Colonic mucosa (tissue), 4 donors: ENCODE results near the gene MAPK1IP1L. TPM values are rescaled to one million over a fixed set of nuclear protein-coding genes. Genes with fewer than 3 reads are reported as not detected.
A peak's percentile ranks its signal among the peaks of the same experiment; 100 is the strongest.

Source experiments
- DNase-seq: peaks from one replicate; pipeline ENCODE4 v3.0.0-alpha.2; 2020
- H3K27ac ChIP-seq: fragments of 200-600 bp; one replicate; pipeline ENCODE4 v1.8.0; 2021
- H3K27me3 ChIP-seq: fragments of 200-600 bp; one replicate; pipeline ENCODE4 v1.8.0; 2021
- H3K36me3 ChIP-seq: fragments of 200-600 bp; one replicate; pipeline ENCODE4 v1.8.0; 2021
- H3K4me1 ChIP-seq: fragments of 200-600 bp; one replicate; pipeline ENCODE4 v1.8.0; 2021; ENCODE audit warnings: mild to moderate bottlenecking
- H3K4me3 ChIP-seq: fragments of 200-600 bp; one replicate; pipeline ENCODE4 v1.8.0; 2021
- H3K9ac ChIP-seq, 2 donors: one replicate each; pipeline ENCODE4 v1.7.0; 2013; ENCODE audit warnings: control low read depth in 2 of 2, low read depth in 2 of 2, low read length in 2 of 2
- H3K9me3 ChIP-seq: fragments of 200-600 bp; one replicate; pipeline ENCODE4 v1.8.0; 2021
- CTCF ChIP-seq: fragments of 200-600 bp; IDR thresholded peaks from one replicate; pipeline ENCODE4 v1.8.0; 2022; ENCODE audit warnings: antibody characterized with exemption, mild to moderate bottlenecking
- intact Hi-C: fragments of 100-400 bp; cut with DNase I; formaldehyde crosslinking; loops from one replicate; pipeline ENCODE4 v1.14.1; 2022
- total RNA-seq, 2 donors: library from RNA; stranded (reverse); fragmentation: NEBNext Ultra II Directional in 1 of 2; extraction: Animal tissue kit (Norgen Biotek cat#: 25700) in 1 of 2; gene quantifications; one replicate each; pipeline ENCODE4 v1.2.1, GENCODE V29; 2021
- donor health status: healthy.
- donor health status: DM: no; HTN: no; CAD: no.
- donor health status: DM: no; HTN: no; CAD: no.

Gene MAPK1IP1L
- total RNA-seq, 2 donors from 2014 or later = 79.8 to 83.2 TPM

GRCh38 chr14:55115460-55115859 is 64.0 kb downstream of the MAPK1IP1L start:
- H3K9me3 ChIP-seq = no peaks in the 10 kb centered on the region
- peaks cover 6% of the 10 kb centered on the region for H3K4me1 ChIP-seq
- H3K9ac ChIP-seq = peak overlapping the region in 1 of 2 donors; percentile 48
- intact Hi-C loops = no loop called here
- no peak for TF ChIP-seq CTCF
- H3K27ac ChIP-seq = peak overlapping the region; percentile 79
- no peak for DNase-seq
- no peak overlapping the region for H3K4me3 ChIP-seq
- no peaks in the 10 kb centered on the region for H3K27me3 ChIP-seq
- H3K36me3 ChIP-seq = no peaks in the 10 kb centered on the region

- no peaks in the 10 kb centered on the region for H3K9me3 ChIP-seq
These were observed 64.4 kb downstream of the MAPK1IP1L start for GRCh38 chr14:55115861-55116245.

GRCh38 chr14:55116246-55117030 is 65.0 kb downstream of the MAPK1IP1L start:
- intact Hi-C loops = no loop called here
- H3K27me3 ChIP-seq = no peaks in the 10 kb centered on the region
- no peak for TF ChIP-seq CTCF
- peaks cover 10% of the 10 kb centered on the region for H3K4me1 ChIP-seq
- peak; percentile 76 for DNase-seq
- H3K9ac ChIP-seq = peak overlapping the region in 1 of 2 donors; percentile 84
- H3K9me3 ChIP-seq = no peaks in the 10 kb centered on the region
- H3K4me3 ChIP-seq = no peak overlapping the region
- H3K27ac ChIP-seq = peak overlapping the region; percentile 79
- H3K36me3 ChIP-seq = no peaks in the 10 kb centered on the region

More at GRCh38 chr14:55115861-55116245, 64.4 kb downstream of the MAPK1IP1L start:
- Histone ChIP-seq H3K27me3 (no peaks in the 10 kb centered on the region), H3K4me1 (peaks cover 9% of the 10 kb centered on the region), H3K36me3 (no peaks in the 10 kb centered on the region), H3K9ac (peak overlapping the region in 1 of 2 donors; percentile 84), H3K4me3 (no peak overlapping the region), H3K27ac (peak overlapping the region; percentile 79)
- no peak for DNase-seq
- TF ChIP-seq CTCF = no peak
- intact Hi-C loops = no loop called here

GRCh38 chr14:55117803-55118441 is 66.5 kb downstream of the MAPK1IP1L start:
- Histone ChIP-seq H3K9me3 (no peaks in the 10 kb centered on the region), H3K4me1 (peaks cover 11% of the 10 kb centered on the region), H3K27me3 (no peaks in the 10 kb centered on the region), H3K4me3 (no peak overlapping the region), H3K36me3 (no peaks in the 10 kb centered on the region), H3K9ac (no peak overlapping the region), H3K27ac (peak overlapping the region; percentile 79)
- intact Hi-C loops = no loop called here
- no peak for TF ChIP-seq CTCF
- DNase-seq = no peak

DNA sequence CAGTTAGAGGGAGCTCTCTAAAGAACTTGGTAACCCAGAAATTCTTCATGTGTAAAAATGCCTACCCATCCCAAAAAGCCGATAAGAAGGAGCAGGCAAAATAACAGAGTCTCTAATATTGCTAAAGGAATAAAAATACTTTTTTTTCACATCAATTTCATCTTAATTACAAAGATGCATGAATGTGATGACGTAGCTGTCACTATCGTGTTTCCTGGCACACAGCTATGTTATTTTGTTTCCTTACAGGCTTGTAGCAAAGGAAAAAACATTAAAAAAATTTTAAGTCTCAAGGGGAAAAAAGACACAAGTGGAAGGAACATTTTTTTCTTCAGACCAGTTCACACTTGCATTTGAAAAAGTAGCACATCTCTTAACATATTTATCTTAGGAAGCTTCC is 67.3 kb downstream of the MAPK1IP1L start:
- Histone ChIP-seq H3K36me3 (no peaks in the 10 kb centered on the region), H3K27me3 (no peaks in the 10 kb centered on the region), H3K9me3 (no peaks in the 10 kb centered on the region), H3K4me1 (peaks cover 16% of the 10 kb centered on the region), H3K4me3 (no peak overlapping the region), H3K9ac (no peak overlapping the region), H3K27ac (no peak overlapping the region)
- DNase-seq = no peak
- intact Hi-C loops = no loop called here
- no peak for TF ChIP-seq CTCF

Other genes with a start within 250 kb of the MAPK1IP1L start
- 10 to 100 TPM; 20.4 to 30.8 TPM for gene GCH1, start 148.8 kb upstream of the MAPK1IP1L start, total RNA-seq
- gene WDHD1, start 24.5 kb upstream of the MAPK1IP1L start, total RNA-seq = 10 to 100 TPM in 1 of 2 donors, 1 to 10 TPM in 1; 5.8 to 22.6 TPM
- 10 to 100 TPM; 15.9 to 23.7 TPM for gene SOCS4, start 24.4 kb upstream of the MAPK1IP1L start, total RNA-seq
- 1,000 to 10,000 TPM; 1,592 to 1,798 TPM for gene LGALS3, start 77.6 kb downstream of the MAPK1IP1L start, total RNA-seq
- 10 to 100 TPM; 10.5 to 35.9 TPM for gene DLGAP5, start 139.9 kb downstream of the MAPK1IP1L start, total RNA-seq
- gene FBXO34, start 219.8 kb downstream of the MAPK1IP1L start, total RNA-seq = 10 to 100 TPM; 39.8 to 70.9 TPM